Activated CD4-positive, alpha-beta memory T cell treated with anti-CD3 and anti-CD28 coated beads, Interleukin-2, amount 10 ng/mL, durations not matched to agents 7 days and 5 days (primary cell): ENCODE measurements around the gene STK39. TPM values are rescaled to one million over a fixed set of nuclear protein-coding genes. Genes with fewer than 3 reads are reported as not detected.

Experiments
- CTCF ChIA-PET: fragments of 350-600 bp; sonication (Branson Sonifier 250); formaldehyde crosslinking; loops from one replicate; lab custom pipeline; 2021; ENCODE audit warnings: antibody characterized with exemption, inconsistent platforms; lab: Charles Lee
- POLR2A ChIA-PET: fragments of 350-600 bp; sonication (Branson Sonifier 250); formaldehyde crosslinking; loops from one replicate; lab custom pipeline; 2021; ENCODE audit warnings: antibody characterized with exemption; lab: Charles Lee
- DNase-seq: peaks from one replicate; pipeline ENCODE4 v3.0.0-alpha.2; 2020
- H3K27ac Mint-ChIP-seq: one replicate; pipeline ENCODE4 v1.8.0; 2021; ENCODE audit warnings: mild to moderate bottlenecking, mixed read lengths
- H3K27me3 Mint-ChIP-seq: one replicate; pipeline ENCODE4 v1.8.0; 2021; ENCODE audit warnings: mixed read lengths
- H3K36me3 Mint-ChIP-seq: one replicate; pipeline ENCODE4 v1.8.0; 2021; ENCODE audit warnings: low read depth, mixed read lengths
- H3K4me1 Mint-ChIP-seq: one replicate; pipeline ENCODE4 v1.8.0; 2021; ENCODE audit warnings: mixed read lengths
- H3K4me3 Mint-ChIP-seq: one replicate; pipeline ENCODE4 v1.8.0; 2021; ENCODE audit warnings: mild to moderate bottlenecking, mixed read lengths
- H3K9me3 Mint-ChIP-seq: one replicate; pipeline ENCODE4 v1.8.0; 2021; ENCODE audit warnings: mixed read lengths
- total RNA-seq, 2 experiments: library from RNA; stranded (reverse); gene quantifications; one replicate each; pipeline ENCODE4 v1.2.3, GENCODE V29; 2021

The STK39 gene
- total RNA-seq, 2 experiments from 2014 or later = 43.0 to 45.5 TPM

- POLR2A ChIA-PET = interaction anchor here (0.9 kb wide), 1 partner anchor 64 kb away, joined by 3 read pairs; the partner anchor contains the start of gene STK39
- H3K27ac Mint-ChIP-seq = no peak overlapping the region
Measured at GRCh38 chr2:168183308-168183997, 63.9 kb downstream of the STK39 start.

GRCh38 chr2:168182550-168183249 lies 64.7 kb downstream of the STK39 start:
- no peak overlapping the region for H3K4me3 Mint-ChIP-seq
- DNase-seq = no peak
- CTCF ChIA-PET = interaction anchor here (0.9 kb wide), 1 partner anchor 12 kb away, joined by 4 read pairs; no protein-coding TSS in a partner anchor
- peaks cover 63% of the 10 kb centered on the region for H3K4me1 Mint-ChIP-seq
- H3K36me3 Mint-ChIP-seq = peaks cover 25% of the 10 kb centered on the region
- H3K27me3 Mint-ChIP-seq = no peaks in the 10 kb centered on the region
- no peak overlapping the region for H3K27ac Mint-ChIP-seq
- no peaks in the 10 kb centered on the region for H3K9me3 Mint-ChIP-seq
- POLR2A ChIA-PET = interaction anchor here (1.0 to 1.4 kb wide), 2 partner anchors 29 to 64 kb away, joined by 3 to 4 read pairs; partner anchors contain the start of gene STK39

More at GRCh38 chr2:168183308-168183997, 63.9 kb downstream of the STK39 start:
- H3K4me3 Mint-ChIP-seq = no peak overlapping the region
- peaks cover 59% of the 10 kb centered on the region for H3K4me1 Mint-ChIP-seq
- no peak for DNase-seq
- no peaks in the 10 kb centered on the region for H3K27me3 Mint-ChIP-seq
- no peaks in the 10 kb centered on the region for H3K9me3 Mint-ChIP-seq
- CTCF ChIA-PET = no interaction called here
- H3K36me3 Mint-ChIP-seq = peaks cover 25% of the 10 kb centered on the region

- Mint-ChIP-seq H3K36me3 (peaks cover 28% of the 10 kb centered on the region), H3K4me1 (peaks cover 72% of the 10 kb centered on the region), H3K27ac (no peak overlapping the region), H3K4me3 (no peak overlapping the region), H3K27me3 (no peaks in the 10 kb centered on the region), H3K9me3 (no peaks in the 10 kb centered on the region)
- DNase-seq = no peak
- ChIA-PET CTCF (interaction anchor here (0.9 kb wide), 1 partner anchor 13 kb away, joined by 4 read pairs; no protein-coding TSS in a partner anchor), POLR2A (interaction anchor here (1.0 to 1.4 kb wide), 2 partner anchors 30 to 65 kb away, joined by 3 to 4 read pairs; partner anchors contain the start of gene STK39)
Measured at GRCh38 chr2:168181825-168182224, 65.6 kb downstream of the STK39 start.

- no peaks in the 10 kb centered on the region for H3K9me3 Mint-ChIP-seq
- H3K27ac Mint-ChIP-seq = no peak overlapping the region
- ChIA-PET POLR2A (interaction anchor here (1.0 to 1.1 kb wide), 2 partner anchors 8 to 14 kb away, joined by 3 read pairs; no protein-coding TSS in a partner anchor), CTCF (no interaction called here)
- peaks cover 72% of the 10 kb centered on the region for H3K4me1 Mint-ChIP-seq
- H3K4me3 Mint-ChIP-seq = no peak overlapping the region
- H3K27me3 Mint-ChIP-seq = no peaks in the 10 kb centered on the region
- H3K36me3 Mint-ChIP-seq = peaks cover 28% of the 10 kb centered on the region
- DNase-seq = no peak
Measured at GRCh38 chr2:168180914-168181313, 66.5 kb downstream of the STK39 start.

- no peak overlapping the region for H3K4me3 Mint-ChIP-seq
- no peaks in the 10 kb centered on the region for H3K27me3 Mint-ChIP-seq
- ChIA-PET CTCF (no interaction called here), POLR2A (interaction anchor here (1.0 to 1.1 kb wide), 2 partner anchors 9 to 14 kb away, joined by 3 read pairs; no protein-coding TSS in a partner anchor)
- no peaks in the 10 kb centered on the region for H3K9me3 Mint-ChIP-seq
- no peak for DNase-seq
- H3K4me1 Mint-ChIP-seq = peaks cover 70% of the 10 kb centered on the region
- no peak overlapping the region for H3K27ac Mint-ChIP-seq
- H3K36me3 Mint-ChIP-seq = peaks cover 28% of the 10 kb centered on the region
Measured at GRCh38 chr2:168180483-168180882, 66.9 kb downstream of the STK39 start.

GRCh38 chr2:168179592-168179991 lies 67.8 kb downstream of the STK39 start:
- H3K27me3 Mint-ChIP-seq = no peaks in the 10 kb centered on the region
- peaks cover 69% of the 10 kb centered on the region for H3K4me1 Mint-ChIP-seq
- no peak overlapping the region for H3K27ac Mint-ChIP-seq
- CTCF ChIA-PET = no interaction called here
- POLR2A ChIA-PET = no interaction called here
- no peak for DNase-seq
- H3K4me3 Mint-ChIP-seq = no peak overlapping the region
- H3K9me3 Mint-ChIP-seq = no peaks in the 10 kb centered on the region
- H3K36me3 Mint-ChIP-seq = peaks cover 33% of the 10 kb centered on the region

GRCh38 chr2:168178520-168179324 lies 68.7 kb downstream of the STK39 start:
- no peak for DNase-seq
- CTCF ChIA-PET = interaction anchor here (0.5 to 1.0 kb wide), 2 partner anchors 110 to 158 kb away, joined by 3 read pairs; no protein-coding TSS in a partner anchor
- no peak overlapping the region for H3K27ac Mint-ChIP-seq
- peaks cover 74% of the 10 kb centered on the region for H3K4me1 Mint-ChIP-seq
- no peaks in the 10 kb centered on the region for H3K27me3 Mint-ChIP-seq
- POLR2A ChIA-PET = interaction anchor here (0.7 to 1.0 kb wide), 2 partner anchors 10 to 13 kb away, joined by 3 read pairs; no protein-coding TSS in a partner anchor
- H3K9me3 Mint-ChIP-seq = no peaks in the 10 kb centered on the region
- H3K36me3 Mint-ChIP-seq = peaks cover 33% of the 10 kb centered on the region
- no peak overlapping the region for H3K4me3 Mint-ChIP-seq

GRCh38 chr2:168176402-168176801 lies 71.0 kb downstream of the STK39 start:
- Mint-ChIP-seq H3K9me3 (no peaks in the 10 kb centered on the region), H3K4me3 (no peak overlapping the region), H3K27ac (no peak overlapping the region), H3K36me3 (peaks cover 25% of the 10 kb centered on the region), H3K27me3 (no peaks in the 10 kb centered on the region), H3K4me1 (peaks cover 54% of the 10 kb centered on the region)
- no peak for DNase-seq
- POLR2A ChIA-PET = interaction anchor here (1.3 to 1.8 kb wide), 2 partner anchors 19 to 71 kb away, joined by 3 to 11 read pairs; partner anchors contain the start of gene STK39
- CTCF ChIA-PET = interaction anchor here (1.1 to 1.6 kb wide), 3 partner anchors 19 to 59 kb away, joined by 4 to 6 read pairs (median 4); no protein-coding TSS in a partner anchor

- ChIA-PET CTCF (interaction anchor here (0.6 to 1.6 kb wide), 6 partner anchors 11 to 58 kb away, joined by 3 to 6 read pairs (median 4); no protein-coding TSS in a partner anchor), POLR2A (interaction anchor here (0.7 to 1.8 kb wide), 4 partner anchors 10 to 72 kb away, joined by 3 to 11 read pairs (median 4); partner anchors contain the start of gene STK39)
- no peak overlapping the region for H3K4me3 Mint-ChIP-seq
- H3K27ac Mint-ChIP-seq = no peak overlapping the region
- no peaks in the 10 kb centered on the region for H3K27me3 Mint-ChIP-seq
- peaks cover 26% of the 10 kb centered on the region for H3K36me3 Mint-ChIP-seq
- DNase-seq = no peak
- no peaks in the 10 kb centered on the region for H3K9me3 Mint-ChIP-seq
- H3K4me1 Mint-ChIP-seq = peaks cover 52% of the 10 kb centered on the region
Measured at GRCh38 chr2:168175469-168175868, 71.9 kb downstream of the STK39 start.

GRCh38 chr2:168174756-168175155 lies 72.6 kb downstream of the STK39 start:
- peak overlapping the region; percentile 74 for H3K27ac Mint-ChIP-seq
- H3K4me3 Mint-ChIP-seq = peak overlapping the region; percentile 46
- POLR2A ChIA-PET = interaction anchor here (0.7 to 1.8 kb wide), 4 partner anchors 10 to 66 kb away, joined by 3 to 11 read pairs (median 4); no protein-coding TSS in a partner anchor
- H3K4me1 Mint-ChIP-seq = peaks cover 52% of the 10 kb centered on the region
- H3K9me3 Mint-ChIP-seq = no peaks in the 10 kb centered on the region
- H3K36me3 Mint-ChIP-seq = peaks cover 25% of the 10 kb centered on the region
- CTCF ChIA-PET = interaction anchor here (0.6 kb wide), 1 partner anchor 35 kb away, joined by 4 read pairs; no protein-coding TSS in a partner anchor
- DNase-seq = peak; percentile 50
- no peaks in the 10 kb centered on the region for H3K27me3 Mint-ChIP-seq

- no peak for DNase-seq
- H3K4me1 Mint-ChIP-seq = peaks cover 37% of the 10 kb centered on the region
- no peaks in the 10 kb centered on the region for H3K9me3 Mint-ChIP-seq
- POLR2A ChIA-PET = no interaction called here
- CTCF ChIA-PET = no interaction called here
- peaks cover 22% of the 10 kb centered on the region for H3K36me3 Mint-ChIP-seq
- H3K27ac Mint-ChIP-seq = no peak overlapping the region
- no peak overlapping the region for H3K4me3 Mint-ChIP-seq
- no peaks in the 10 kb centered on the region for H3K27me3 Mint-ChIP-seq
Measured at GRCh38 chr2:168172071-168172470, 75.3 kb downstream of the STK39 start.
